Mononuclear cell (primary cell): ENCODE results near the gene DIPK1B. TPM values are rescaled to one million over a fixed set of nuclear protein-coding genes. Genes with fewer than 3 reads are reported as not detected.

Source experiments
- H3K27me3 ChIP-seq: 2 replicates; pipeline ENCODE4 v1.6.0; 2011; ENCODE audit warnings: low read length, control low read depth; ENCODE audit not compliant: insufficient read depth
- H3K4me1 ChIP-seq: 2 replicates; pipeline ENCODE4 v1.5.1; 2011; ENCODE audit warnings: mild to moderate bottlenecking, low read length, control low read depth; ENCODE audit not compliant: insufficient read depth
- H3K4me3 ChIP-seq: 2 replicates; pipeline ENCODE4 v1.5.1; 2011; ENCODE audit warnings: mild to moderate bottlenecking, low read length, moderate library complexity
- H3K9me3 ChIP-seq: 2 replicates; pipeline ENCODE4 v1.5.1; 2011; ENCODE audit warnings: low read depth, mild to moderate bottlenecking, control low read depth, low read length
- total RNA-seq: library from RNA; depleted of rRNA; stranded (reverse); fragments of >200 nt; gene quantifications from one replicate; pipeline ENCODE4 v1.2.3, GENCODE V29; 2012

DIPK1B gene
- total RNA-seq, 1 donor, result 2.7 TPM

DNA sequence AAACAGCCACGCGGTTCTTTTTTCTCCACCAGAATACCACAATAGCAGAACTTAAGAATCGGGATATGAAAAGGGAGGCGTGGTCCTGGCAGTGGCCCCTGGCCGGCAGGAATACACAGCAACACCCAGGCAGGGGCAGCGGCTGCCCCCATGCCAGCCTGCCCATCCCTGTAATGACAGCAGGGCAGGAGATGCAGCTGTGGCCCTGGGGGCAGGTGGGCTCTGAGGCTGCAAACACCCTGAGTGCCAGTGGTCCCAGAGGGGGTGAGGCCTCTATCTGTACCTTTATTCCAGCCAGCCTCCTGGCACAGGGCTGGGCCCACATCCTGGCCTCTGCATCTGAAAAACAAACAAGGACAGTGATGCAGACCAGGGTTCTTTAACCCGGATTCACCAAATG lies 12.4 kb downstream of the DIPK1B start:
- H3K4me1 ChIP-seq, result peaks cover 40% of the 10 kb centered on the region
- H3K9me3 ChIP-seq, result no peaks in the 10 kb centered on the region
- H3K27me3 ChIP-seq, result no peaks in the 10 kb centered on the region
- no peak overlapping the region for H3K4me3 ChIP-seq

DNA sequence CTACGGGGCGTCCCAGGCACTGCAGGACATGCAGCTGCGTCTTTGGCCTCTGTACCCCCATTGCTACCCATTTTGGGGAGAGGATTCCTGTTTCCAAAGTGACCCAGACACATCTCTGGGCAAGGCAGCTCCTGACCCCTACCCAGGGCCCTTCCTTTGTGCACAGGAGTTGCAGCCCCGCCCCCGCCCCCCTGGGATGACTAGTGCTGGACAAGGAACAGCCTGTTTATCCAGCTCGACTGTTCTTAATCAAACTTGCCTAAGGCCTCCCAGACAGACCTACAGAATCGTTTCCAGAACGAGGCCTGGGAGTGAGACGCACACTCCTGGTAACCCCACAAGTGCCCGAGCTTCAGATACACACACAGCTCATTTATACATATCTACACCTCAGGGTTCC lies 13.2 kb downstream of the DIPK1B start:
- Histone ChIP-seq H3K4me1 (peaks cover 40% of the 10 kb centered on the region), H3K27me3 (no peaks in the 10 kb centered on the region), H3K4me3 (no peak overlapping the region), H3K9me3 (no peaks in the 10 kb centered on the region)

DNA sequence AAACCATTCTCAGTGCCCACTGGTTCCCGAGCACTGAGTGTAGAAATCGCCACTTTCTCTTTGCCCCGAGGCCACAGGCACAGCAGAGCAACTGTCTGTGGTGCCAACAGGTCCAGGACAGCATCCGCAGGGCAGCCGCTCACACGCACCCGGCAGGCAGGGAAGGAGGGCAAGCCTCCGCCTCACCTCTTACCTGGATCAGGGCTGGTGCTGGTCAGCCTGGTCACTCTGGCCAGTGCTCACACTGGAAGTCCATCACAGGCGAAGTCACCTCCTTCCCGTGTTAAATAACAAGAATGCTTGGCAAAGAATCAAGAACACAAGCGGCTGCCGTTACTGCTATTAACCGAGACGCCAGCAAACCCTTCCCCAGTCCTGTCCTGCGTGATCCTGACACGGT lies 13.7 kb downstream of the DIPK1B start:
- no peaks in the 10 kb centered on the region for H3K27me3 ChIP-seq
- H3K4me1 ChIP-seq, result peaks cover 40% of the 10 kb centered on the region
- H3K9me3 ChIP-seq, result no peaks in the 10 kb centered on the region
- no peak overlapping the region for H3K4me3 ChIP-seq

DNA sequence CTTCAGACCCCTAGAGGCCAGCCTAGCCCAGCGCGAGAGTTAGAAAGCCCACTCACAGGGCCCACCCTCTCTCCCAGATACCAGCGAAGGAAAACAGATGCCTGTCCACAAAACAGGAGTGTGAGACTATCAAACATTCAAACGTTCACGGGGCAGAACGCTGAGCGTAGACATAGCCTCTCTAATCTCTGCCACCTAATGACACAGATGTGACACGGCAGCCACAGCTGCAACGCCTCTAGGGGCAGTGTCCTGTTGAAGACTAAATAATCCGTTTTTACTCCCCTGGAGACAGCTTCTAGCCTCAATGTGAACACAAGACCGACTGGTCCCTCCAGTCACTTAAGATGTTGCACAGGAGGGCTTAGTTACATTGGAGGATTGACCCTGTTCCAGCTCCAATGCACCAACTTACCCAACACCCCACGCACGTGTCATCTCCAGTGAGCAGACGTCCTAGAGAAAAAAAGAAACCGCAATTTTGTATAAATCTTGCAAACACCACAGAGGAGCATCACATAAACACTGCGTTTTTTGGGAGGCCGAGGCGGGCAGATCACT lies 14.3 kb downstream of the DIPK1B start:
- peak overlapping the region; percentile 64 for H3K4me3 ChIP-seq
- no peaks in the 10 kb centered on the region for H3K9me3 ChIP-seq
- no peaks in the 10 kb centered on the region for H3K27me3 ChIP-seq
- H3K4me1 ChIP-seq, result peaks cover 40% of the 10 kb centered on the region

DNA sequence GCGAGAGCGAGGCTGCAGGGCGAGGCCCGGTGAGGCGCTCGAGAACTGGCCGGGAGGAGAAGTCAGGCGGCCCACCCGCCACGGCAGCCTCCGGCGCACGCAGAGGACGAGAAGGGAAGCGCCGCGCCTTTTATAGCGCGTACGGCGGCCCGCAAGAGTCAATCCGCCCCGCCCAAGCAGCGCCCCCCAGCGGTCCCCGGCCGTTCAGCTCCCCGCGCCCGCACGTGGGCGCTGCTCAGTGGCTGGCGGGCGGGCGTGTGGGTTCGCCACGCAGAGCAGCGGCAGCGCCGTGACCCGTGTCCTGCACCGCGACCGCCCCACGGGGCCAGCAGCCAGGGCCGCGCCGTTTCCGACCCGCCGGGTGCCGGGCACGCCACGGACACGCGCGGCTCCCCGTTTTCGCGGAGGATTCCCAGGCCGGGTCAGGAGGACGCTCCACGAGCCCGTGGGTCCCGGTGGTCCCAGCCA lies 15.7 kb downstream of the DIPK1B start:
- peak overlapping the region; percentile 64 for H3K4me3 ChIP-seq
- peaks cover 40% of the 10 kb centered on the region for H3K4me1 ChIP-seq
- no peaks in the 10 kb centered on the region for H3K9me3 ChIP-seq
- no peaks in the 10 kb centered on the region for H3K27me3 ChIP-seq

DNA sequence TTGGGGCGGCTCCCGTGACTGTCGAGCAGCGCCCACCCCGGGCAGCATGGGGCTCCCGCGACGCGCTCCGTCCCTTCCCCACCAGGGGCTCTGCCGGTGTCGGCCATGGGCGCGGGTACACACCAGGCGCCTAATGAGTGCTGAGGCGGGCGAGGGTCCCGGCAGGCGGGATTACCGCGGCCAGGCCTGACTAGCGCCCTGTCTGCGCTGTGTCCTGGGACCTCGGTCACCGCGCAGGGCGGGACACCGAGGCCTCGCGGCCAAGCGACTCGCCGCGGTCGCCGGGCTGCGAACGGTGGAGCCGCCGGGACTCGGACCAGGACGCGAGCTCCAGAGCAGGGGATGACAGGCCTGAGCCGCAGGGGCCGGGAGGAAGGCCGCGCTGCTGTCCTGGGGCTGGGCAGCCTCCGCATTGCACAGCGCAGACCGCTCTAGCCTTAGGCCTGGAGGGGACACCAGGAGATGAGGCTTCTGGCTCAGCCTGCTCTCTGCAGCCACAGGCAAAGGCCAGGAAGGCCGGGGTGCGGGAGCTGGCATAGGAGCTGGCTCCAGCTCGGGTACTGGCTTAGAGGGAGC lies 16.3 kb downstream of the DIPK1B start:
- H3K9me3 ChIP-seq, result no peaks in the 10 kb centered on the region
- no peaks in the 10 kb centered on the region for H3K27me3 ChIP-seq
- peak overlapping the region; percentile 64 for H3K4me3 ChIP-seq
- H3K4me1 ChIP-seq, result peaks cover 40% of the 10 kb centered on the region

DNA sequence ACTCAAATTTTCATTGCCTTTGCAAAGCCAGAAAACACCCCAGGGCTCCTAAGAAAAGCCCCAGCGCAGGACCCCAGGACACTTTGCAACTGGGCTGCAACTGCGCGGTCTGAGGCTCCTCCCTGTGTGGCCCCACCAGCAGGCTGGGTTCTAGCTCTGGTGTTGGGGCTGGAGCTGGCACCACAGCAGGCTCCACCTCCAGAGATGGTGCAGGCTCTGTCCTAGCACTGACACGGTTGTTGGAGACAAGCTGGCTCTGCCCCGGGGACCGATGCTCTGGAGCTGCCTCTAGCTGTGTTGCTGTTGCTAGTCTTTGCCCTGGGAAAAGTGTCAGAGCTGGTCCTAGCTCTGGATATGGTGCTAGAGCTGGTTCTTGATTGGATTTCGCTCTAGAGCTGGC lies 16.8 kb downstream of the DIPK1B start:
- Histone ChIP-seq H3K4me3 (no peak overlapping the region), H3K9me3 (no peaks in the 10 kb centered on the region), H3K27me3 (no peaks in the 10 kb centered on the region), H3K4me1 (peaks cover 40% of the 10 kb centered on the region)

DNA sequence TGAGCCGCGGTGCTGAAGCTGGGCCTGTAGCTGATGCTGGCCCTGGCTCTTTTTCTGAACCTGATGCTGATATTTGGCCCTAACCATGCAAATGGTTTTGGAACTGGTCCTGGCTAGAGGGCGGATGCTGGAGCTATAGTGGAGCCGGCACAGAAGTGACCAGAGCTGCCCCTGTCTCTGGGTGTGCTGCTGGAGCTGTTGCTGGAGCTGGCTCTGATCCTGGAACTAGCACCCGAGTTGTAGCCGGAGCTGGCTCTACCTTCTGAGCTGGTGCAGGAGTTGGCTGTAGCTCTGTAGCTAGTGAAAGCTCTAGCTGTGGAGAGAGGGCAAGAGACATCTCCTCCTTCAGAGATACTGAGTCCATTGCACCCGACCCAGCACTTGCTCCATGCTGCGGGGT lies 17.6 kb downstream of the DIPK1B start:
- Histone ChIP-seq H3K9me3 (no peaks in the 10 kb centered on the region), H3K4me3 (no peak overlapping the region), H3K4me1 (peaks cover 36% of the 10 kb centered on the region), H3K27me3 (no peaks in the 10 kb centered on the region)

DNA sequence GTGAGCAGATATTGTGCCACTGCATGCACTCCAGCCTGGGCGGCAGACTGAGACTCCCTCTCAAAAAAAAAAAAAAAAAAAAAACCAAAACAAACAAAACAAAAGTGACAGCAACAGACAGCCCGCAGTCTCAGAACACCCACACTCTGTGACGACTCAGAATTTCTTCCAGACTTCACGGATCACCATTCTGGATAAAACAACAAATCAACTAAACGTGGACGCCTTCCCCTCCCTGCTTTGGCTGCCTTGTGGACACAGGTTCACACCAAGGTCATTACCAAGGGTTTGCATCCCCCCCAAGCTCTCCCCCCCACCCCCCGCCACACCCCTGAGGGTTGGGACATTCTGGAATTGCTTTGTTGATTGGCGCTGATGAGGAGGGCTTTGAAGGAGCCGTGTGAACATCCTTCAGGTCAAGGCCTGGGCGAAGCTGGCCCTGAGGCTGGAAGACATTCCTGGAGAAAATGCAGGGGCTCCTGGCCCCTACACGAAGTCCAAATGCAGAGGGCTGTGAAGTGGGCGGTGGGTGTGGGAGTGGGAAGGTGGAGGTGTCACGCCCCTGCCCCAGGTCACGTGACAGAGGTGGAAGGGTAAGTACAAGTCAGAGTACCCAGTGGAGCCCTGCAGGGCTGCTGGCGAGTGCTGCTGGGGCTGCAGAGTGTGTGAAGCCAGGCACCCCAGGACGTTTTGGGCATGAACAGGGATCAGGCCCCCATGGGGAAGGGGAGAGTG lies 20.2 kb downstream of the DIPK1B start:
- Histone ChIP-seq H3K4me1 (peaks cover 11% of the 10 kb centered on the region), H3K27me3 (no peaks in the 10 kb centered on the region), H3K4me3 (no peak overlapping the region), H3K9me3 (no peaks in the 10 kb centered on the region)

DNA sequence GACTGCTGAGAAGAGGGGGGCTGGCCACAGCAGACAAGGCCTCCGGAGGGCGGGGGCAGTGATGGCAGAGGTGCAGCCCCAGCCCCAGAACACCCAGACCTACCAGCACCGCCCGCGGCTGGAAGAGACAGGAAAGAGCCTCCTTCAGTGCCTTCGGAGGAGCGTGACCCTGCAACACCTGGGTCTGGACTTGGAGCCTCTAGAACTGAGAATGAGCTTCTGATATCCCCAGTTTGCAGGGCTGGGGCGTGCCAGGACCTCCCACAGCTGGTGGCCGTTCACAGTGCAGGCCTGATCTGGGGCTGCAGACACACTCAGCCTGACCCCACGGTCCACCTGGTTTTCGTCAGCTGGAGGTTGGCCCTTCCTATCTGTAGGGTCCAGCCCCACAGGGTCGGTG lies 21.2 kb downstream of the DIPK1B start:
- peaks cover 6% of the 10 kb centered on the region for H3K4me1 ChIP-seq
- no peaks in the 10 kb centered on the region for H3K9me3 ChIP-seq
- no peak overlapping the region for H3K4me3 ChIP-seq
- H3K27me3 ChIP-seq, result no peaks in the 10 kb centered on the region

DNA sequence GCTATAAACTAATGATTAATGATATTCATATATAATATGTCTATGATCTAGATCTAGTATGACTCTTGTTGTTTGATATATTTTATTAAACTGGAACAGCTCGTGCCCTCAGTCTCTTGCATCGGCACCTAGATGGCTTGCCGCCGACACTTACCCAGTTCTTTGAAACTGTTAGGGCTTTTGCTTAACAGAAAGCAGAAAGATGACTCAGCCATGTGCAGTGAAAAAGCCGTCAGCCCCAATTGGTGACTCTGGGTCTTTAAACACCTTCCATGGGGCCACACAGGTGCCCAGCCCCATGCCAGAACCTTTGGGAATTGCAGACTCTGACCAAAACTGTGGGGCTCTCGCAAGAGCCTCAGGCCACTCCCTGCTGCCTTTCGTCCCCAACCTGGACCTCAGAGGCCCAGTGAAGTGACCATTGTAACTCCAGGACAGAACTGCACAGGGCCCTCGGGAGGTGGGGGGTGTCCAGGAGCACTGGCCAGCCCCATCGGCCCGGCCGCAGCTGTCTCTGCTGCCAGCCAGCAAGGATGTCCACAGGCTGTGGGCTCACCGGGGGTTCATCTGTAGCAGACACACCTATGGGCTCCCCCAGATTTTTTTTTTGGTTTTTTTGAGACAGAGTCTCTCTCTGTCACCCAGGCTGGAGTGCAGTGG lies 22.6 kb downstream of the DIPK1B start:
- no peaks in the 10 kb centered on the region for H3K4me1 ChIP-seq
- H3K4me3 ChIP-seq, result no peak overlapping the region
- no peaks in the 10 kb centered on the region for H3K9me3 ChIP-seq
- H3K27me3 ChIP-seq, result no peaks in the 10 kb centered on the region

DNA sequence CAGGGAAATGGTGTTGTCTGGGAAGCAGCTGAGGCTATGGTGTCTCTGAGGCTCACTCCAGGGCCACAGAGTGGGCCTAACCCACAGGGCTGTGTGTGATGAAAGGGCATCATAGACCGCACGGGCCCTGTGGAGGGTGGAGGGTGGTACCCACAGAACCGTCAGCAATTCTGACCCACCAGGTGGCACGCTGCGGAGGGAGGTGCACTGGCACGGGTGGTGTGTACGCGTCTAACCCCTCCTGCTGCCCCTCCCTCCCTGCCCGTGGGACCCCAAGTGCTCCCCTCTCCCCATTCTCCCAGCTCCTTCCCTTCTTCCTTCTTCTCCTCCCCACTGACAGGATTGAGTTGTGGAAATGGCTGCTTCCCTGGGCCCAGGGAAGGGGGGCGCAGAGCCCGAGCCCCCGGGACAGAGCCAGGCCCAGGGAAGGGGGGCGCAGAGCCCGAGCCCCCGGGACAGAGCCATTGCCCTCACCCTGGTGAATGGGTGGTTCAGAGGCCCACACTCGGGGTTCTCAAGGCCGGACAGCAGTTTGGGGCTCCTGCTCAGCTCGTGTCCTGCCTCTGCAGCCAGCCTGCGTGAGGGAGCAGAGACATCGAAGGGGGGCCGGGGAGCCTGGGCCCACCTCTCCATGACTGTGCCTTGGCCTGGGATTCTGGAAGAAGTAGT lies 23.6 kb downstream of the DIPK1B start:
- H3K4me1 ChIP-seq, result no peaks in the 10 kb centered on the region
- H3K27me3 ChIP-seq, result no peaks in the 10 kb centered on the region
- no peak overlapping the region for H3K4me3 ChIP-seq
- no peaks in the 10 kb centered on the region for H3K9me3 ChIP-seq

DNA sequence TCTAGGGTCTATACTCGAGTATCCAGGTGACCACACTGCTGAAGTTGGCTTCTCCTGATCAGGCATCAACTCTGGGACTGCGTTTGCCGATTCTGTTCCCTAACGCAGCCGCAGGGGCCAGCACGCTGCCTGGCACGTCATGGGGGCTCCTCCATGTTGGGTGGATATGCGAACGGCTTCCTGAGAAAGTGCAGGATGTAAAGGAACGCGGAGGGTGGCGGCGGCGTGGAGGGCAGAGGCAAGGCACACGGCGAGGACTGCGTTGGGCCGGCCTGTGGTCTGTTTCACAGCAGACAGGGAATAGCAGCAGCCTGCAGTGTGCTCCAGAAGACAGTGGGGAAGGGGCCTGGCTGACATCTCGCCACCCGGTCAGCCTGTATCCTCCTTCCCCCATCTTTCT lies 26.6 kb downstream of the DIPK1B start:
- Histone ChIP-seq H3K4me1 (no peaks in the 10 kb centered on the region), H3K4me3 (no peak overlapping the region), H3K9me3 (no peaks in the 10 kb centered on the region), H3K27me3 (no peaks in the 10 kb centered on the region)

DNA sequence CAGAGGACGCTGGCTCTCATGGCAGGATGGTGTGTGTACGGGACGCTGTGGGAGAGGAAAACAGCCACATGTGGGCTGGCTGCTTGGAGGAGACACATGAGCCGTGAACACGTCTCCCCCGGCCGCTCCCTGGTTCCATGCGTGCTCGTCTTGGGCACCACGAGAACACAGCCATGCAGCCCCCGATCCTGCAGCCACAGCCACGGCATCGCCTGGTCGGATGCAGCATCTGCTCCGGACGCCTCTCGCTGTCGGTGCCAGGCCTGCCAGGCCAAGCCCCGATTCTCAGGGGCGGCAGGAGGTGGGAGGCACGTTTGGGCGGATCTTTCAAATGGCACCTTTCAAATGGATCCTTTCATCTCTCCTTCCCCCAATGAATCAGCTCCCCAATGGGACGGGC lies 27.1 kb downstream of the DIPK1B start:
- H3K9me3 ChIP-seq, result no peaks in the 10 kb centered on the region
- no peak overlapping the region for H3K4me3 ChIP-seq
- no peaks in the 10 kb centered on the region for H3K27me3 ChIP-seq
- H3K4me1 ChIP-seq, result no peaks in the 10 kb centered on the region

DNA sequence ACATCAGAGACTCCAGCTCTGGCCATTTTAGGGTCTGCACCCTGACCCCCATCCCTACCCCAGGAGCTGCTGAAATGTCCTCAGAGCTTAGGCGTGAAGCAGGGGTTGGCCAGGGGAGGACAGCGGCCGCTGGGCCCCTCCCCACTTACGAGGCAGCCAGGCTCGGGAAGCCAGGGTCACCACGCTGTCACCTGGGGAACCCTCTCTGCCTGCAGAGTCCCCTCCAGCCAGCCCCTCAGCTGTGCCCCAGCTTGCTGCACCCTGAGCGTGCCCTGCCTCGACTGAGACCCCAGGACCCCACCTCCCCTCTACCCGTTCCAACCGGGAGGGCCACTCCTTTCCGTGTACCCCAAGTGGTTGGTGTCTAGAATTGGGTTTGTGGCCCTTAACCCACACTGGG lies 27.7 kb downstream of the DIPK1B start:
- no peaks in the 10 kb centered on the region for H3K27me3 ChIP-seq
- H3K4me3 ChIP-seq, result no peak overlapping the region
- H3K9me3 ChIP-seq, result no peaks in the 10 kb centered on the region
- no peaks in the 10 kb centered on the region for H3K4me1 ChIP-seq
